A549 (cell line): ENCODE results near the gene HRH1.

Source experiments
- CTCF ChIP-seq: fragments of >200 bp; sonication (Bioruptor Twin); formaldehyde crosslinking; IDR thresholded peaks from 3 replicates; pipeline ENCODE4 v1.5.1; 2016
- KDM1A ChIP-seq: fragments of 200-600 bp; sonication (generic); IDR thresholded peaks from 2 replicates; pipeline ENCODE4 v1.6.1; 2016; ENCODE audit warnings: low read depth, mild to moderate bottlenecking
- POLR2A ChIP-seq: IDR thresholded peaks from 2 replicates; pipeline ENCODE4 v1.6.1; 2012; ENCODE audit warnings: mild to moderate bottlenecking, low read length
- REST ChIP-seq: fragments of 200-600 bp; sonication (generic); IDR thresholded peaks from 2 replicates; pipeline ENCODE4 v1.6.1; 2016; ENCODE audit warnings: antibody characterized with exemption, mild to moderate bottlenecking, moderate library complexity
- TF ChIP-seq, protein P1 (sequence below): IDR thresholded peaks from 2 replicates; pipeline ENCODE4 v1.6.1; 2012

GRCh38 chr3:11213810-11214450 is 59.6 kb downstream of the HRH1 start:
- TF ChIP-seq CTCF (no peak), KDM1A (no peak), REST (no peak), POLR2A (no peak)
- TF ChIP-seq, protein P1, sequence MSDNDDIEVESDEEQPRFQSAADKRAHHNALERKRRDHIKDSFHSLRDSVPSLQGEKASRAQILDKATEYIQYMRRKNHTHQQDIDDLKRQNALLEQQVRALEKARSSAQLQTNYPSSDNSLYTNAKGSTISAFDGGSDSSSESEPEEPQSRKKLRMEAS = no peak
